HepG2 (cell line): ENCODE measurements around the gene SEMA3G. TPM values are rescaled to one million over a fixed set of nuclear protein-coding genes. Genes with fewer than 3 reads are reported as not detected.
A peak's percentile ranks its signal among the peaks of the same experiment; 100 is the strongest.

ENCODE experiments used
- ATF1 ChIP-seq: IDR thresholded peaks from 2 replicates; pipeline ENCODE4 v1.6.1; 2016; ENCODE audit warnings: mild to moderate bottlenecking, control low read depth
- CEBPG ChIP-seq: IDR thresholded peaks from 2 replicates; pipeline ENCODE4 v1.6.1; 2016
- EP300 ChIP-seq, 3 experiments: sonication (generic) in 1 of 3; formaldehyde crosslinking in 1 of 3; IDR thresholded peaks; 2 replicates each; pipeline versions ENCODE4 v1.5.1 to v1.6.1; 2011 to 2020; ENCODE audit warnings: low read depth in 2 of 3, low read length in 2 of 3, borderline replicate concordance in 1 of 3, improper control_type of control experiment in 1 of 3, mild to moderate bottlenecking in 1 of 3, missing genetic modification reagents in 1 of 3, moderate library complexity in 1 of 3
- EZH2 ChIP-seq: conservative IDR thresholded peaks from 2 replicates; pipeline ENCODE4 v1.6.1; 2012; ENCODE audit warnings: mild to moderate bottlenecking, low read depth, low read length, moderate library complexity
- GABPA ChIP-seq, 2 experiments: IDR thresholded peaks; 2 replicates each; pipeline ENCODE4 v1.6.1; 2011 to 2016; ENCODE audit warnings: low read depth in 2 of 2, low read length in 1 of 2, missing biosample characterization in 1 of 2, missing genetic modification characterization in 1 of 2
- PHF8 ChIP-seq: sonication (generic); formaldehyde crosslinking; IDR thresholded peaks from 2 replicates; pipeline ENCODE4 v1.5.0; 2020; ENCODE audit warnings: missing genetic modification reagents
- RCOR2 ChIP-seq: IDR thresholded peaks from 2 replicates; pipeline ENCODE4 v1.6.1; 2016; ENCODE audit warnings: missing biosample characterization, missing genetic modification reagents
- SATB2 ChIP-seq: sonication (generic); formaldehyde crosslinking; IDR thresholded peaks from 2 replicates; pipeline ENCODE4 v1.5.0; 2020; ENCODE audit warnings: missing genetic modification reagents
- SPEN ChIP-seq: sonication (generic); formaldehyde crosslinking; IDR thresholded peaks from 2 replicates; pipeline ENCODE4 v1.5.1; 2020; ENCODE audit warnings: low read depth, mild to moderate bottlenecking, missing genetic modification reagents
- ZC3H4 ChIP-seq: sonication (generic); formaldehyde crosslinking; IDR thresholded peaks from 2 replicates; pipeline ENCODE4 v1.4.0; 2020; ENCODE audit warnings: missing genetic modification reagents, borderline replicate concordance
- ZMAT3 ChIP-seq: sonication (generic); formaldehyde crosslinking; conservative IDR thresholded peaks from 2 replicates; pipeline ENCODE4 v1.7.0; 2021; ENCODE audit warnings: missing genetic modification reagents
- ZNF782 ChIP-seq: sonication (generic); formaldehyde crosslinking; IDR thresholded peaks from 2 replicates; pipeline ENCODE4 v1.4.0; 2020; ENCODE audit warnings: missing genetic modification reagents, mild to moderate bottlenecking, borderline replicate concordance
- polyA plus RNA-seq, 8 experiments: library from polyadenylated mRNA; depleted of rRNA in 3 of 8; stranded (reverse) in 7 of 8; unstranded in 1 of 8; fragments of >200 nt; fragmentation: Illumina TruSeq in 4 of 8; extraction: Trizol in 4 of 8; gene quantifications; 2 replicates each; pipeline versions ENCODE4 v1.2.1 to v1.2.3, GENCODE V29; 2011 to 2016; ENCODE audit warnings: low read depth in 4 of 8, missing spikeins in 1 of 8, mixed read lengths in 1 of 8; ENCODE audit not compliant: insufficient read depth in 1 of 8
- total RNA-seq, 5 experiments: library from RNA; depleted of rRNA; stranded (reverse); fragments of >200 nt; fragmentation: Illumina TruSeq; extraction: Trizol; gene quantifications; 2 replicates each; pipeline ENCODE4 v1.2.3, GENCODE V29; 2016; ENCODE audit warnings: low read depth in 1 of 5
- TF ChIP-seq, protein P1 (sequence below): sonication (generic); formaldehyde crosslinking; IDR thresholded peaks from 2 replicates; pipeline ENCODE4 v1.4.0; 2020; ENCODE audit warnings: missing genetic modification reagents
- TF ChIP-seq, protein P2 (sequence below), 2 experiments: sonication (generic) in 1 of 2; formaldehyde crosslinking in 1 of 2; IDR thresholded peaks; 2 replicates each; pipeline versions ENCODE4 v1.4.0 to v1.6.1; 2018 to 2020; ENCODE audit warnings: missing genetic modification reagents in 2 of 2, borderline replicate concordance in 1 of 2, low read depth in 1 of 2, mild to moderate bottlenecking in 1 of 2, missing biosample characterization in 1 of 2

The SEMA3G gene
- total and polyA plus RNA-seq, 2 of the 13 experiments (the other 11 are each of a cell fraction or from before 2014, with no cell fraction given) = 6.1 to 8.3 TPM

DNA sequence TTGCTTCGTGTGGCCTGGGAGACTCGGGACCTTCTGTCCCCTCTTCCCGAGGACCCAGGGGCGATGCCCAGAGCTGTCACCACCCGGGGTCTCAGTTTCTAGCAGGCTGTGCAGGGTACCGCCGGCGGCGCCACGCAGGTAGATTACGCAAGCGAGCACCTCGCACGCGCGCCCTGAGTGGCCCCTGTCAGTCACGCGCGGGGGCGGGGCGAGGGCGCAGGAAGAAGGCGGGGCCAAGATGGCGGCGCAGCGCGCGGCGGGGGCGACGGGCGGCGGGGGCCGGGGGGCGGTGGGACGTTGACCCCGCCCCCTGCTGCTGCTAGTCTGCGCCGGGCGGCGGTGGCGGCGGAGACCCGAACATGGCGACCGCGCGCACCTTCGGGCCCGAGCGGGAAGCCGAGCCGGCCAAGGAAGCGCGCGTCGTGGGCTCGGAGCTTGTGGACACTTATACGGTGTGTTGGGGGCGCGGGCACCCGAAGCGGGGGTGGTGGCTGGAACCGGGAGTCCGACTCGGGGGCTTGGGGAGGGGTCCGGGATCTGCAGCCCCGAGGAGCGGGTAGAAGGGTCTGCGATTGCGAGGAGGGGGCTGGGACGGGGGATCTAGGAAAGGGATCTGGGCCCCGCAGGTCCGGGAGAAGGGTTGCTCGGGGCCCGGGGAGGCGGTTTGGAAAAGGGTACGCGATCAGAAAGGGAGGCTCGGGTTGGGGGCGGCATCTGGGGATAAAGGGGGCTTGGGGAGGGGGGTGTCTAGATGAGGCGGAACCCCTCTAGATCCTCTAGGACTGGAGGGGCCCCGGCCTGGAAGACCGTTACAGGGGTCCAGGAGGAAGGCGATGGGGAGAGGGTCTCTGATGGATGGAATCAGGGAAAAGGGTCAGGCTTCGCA, 10.6 kb upstream of the SEMA3G start, which contains the start of gene NISCH (continued):
- TF ChIP-seq, protein P1, sequence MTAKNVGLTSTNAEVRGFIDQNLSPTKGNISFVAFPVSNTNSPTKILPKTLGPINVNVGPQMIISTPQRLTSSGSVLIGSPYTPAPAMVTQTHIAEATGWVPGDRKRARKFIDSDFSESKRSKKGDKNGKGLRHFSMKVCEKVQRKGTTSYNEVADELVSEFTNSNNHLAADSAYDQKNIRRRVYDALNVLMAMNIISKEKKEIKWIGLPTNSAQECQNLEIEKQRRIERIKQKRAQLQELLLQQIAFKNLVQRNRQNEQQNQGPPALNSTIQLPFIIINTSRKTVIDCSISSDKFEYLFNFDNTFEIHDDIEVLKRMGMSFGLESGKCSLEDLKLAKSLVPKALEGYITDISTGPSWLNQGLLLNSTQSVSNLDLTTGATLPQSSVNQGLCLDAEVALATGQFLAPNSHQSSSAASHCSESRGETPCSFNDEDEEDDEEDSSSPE (CRISPR knock-in tag) = peak; percentile 69
- TF ChIP-seq ZC3H4 (peak; percentile 50; the same call in 1 of the 2 replicates), CEBPG (CRISPR knock-in tag) (peak; percentile 98), GABPA (IDR thresholded peaks at IDR 0.05; ENCODE audit: low read depth, low read length) (no peak), GABPA (CRISPR knock-in tag; IDR thresholded peaks at IDR 0.05; ENCODE audit: low read depth) (peak; percentile 45; the same call in 1 of the 2 replicates), ATF1 (CRISPR knock-in tag) (no peak), SATB2 (CRISPR knock-in tag) (no peak), ZMAT3 (CRISPR knock-in tag) (peak; percentile 34; the same call in 1 of the 2 replicates), SPEN (CRISPR knock-in tag) (no peak), PHF8 (CRISPR knock-in tag) (peak; percentile 89), RCOR2 (CRISPR knock-in tag) (no peak), EP300 (IDR thresholded peaks at IDR 0.05; ENCODE audit: low read depth in 2 of 2, low read length in 2 of 2) (peak in 1 of 2 experiments; percentile 64; a peak in 2 of 4 replicates), EP300 (CRISPR knock-in tag; IDR thresholded peaks at IDR 0.05; ENCODE audit: borderline replicate concordance) (0 out of 2 replicates have a peak, but pooled peaks have one; percentile 30), ZNF782 (CRISPR knock-in tag) (no peak), EZH2 (no peak)
- TF ChIP-seq, protein P2, sequence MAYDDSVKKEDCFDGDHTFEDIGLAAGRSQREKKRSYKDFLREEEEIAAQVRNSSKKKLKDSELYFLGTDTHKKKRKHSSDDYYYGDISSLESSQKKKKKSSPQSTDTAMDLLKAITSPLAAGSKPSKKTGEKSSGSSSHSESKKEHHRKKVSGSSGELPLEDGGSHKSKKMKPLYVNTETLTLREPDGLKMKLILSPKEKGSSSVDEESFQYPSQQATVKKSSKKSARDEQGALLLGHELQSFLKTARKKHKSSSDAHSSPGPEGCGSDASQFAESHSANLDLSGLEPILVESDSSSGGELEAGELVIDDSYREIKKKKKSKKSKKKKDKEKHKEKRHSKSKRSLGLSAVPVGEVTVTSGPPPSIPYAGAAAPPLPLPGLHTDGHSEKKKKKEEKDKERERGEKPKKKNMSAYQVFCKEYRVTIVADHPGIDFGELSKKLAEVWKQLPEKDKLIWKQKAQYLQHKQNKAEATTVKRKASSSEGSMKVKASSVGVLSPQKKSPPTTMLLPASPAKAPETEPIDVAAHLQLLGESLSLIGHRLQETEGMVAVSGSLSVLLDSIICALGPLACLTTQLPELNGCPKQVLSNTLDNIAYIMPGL (CRISPR knock-in tag; IDR thresholded peaks at IDR 0.05; ENCODE audit: borderline replicate concordance in 1 of 2, low read depth in 1 of 2) = 0 out of 4 replicates have a peak, but pooled peaks of 1 of the 2 experiments have one; percentile 12
